Ectodermal cell (in vitro differentiated cells): ENCODE results near the gene TSR1.

Experiments
- H3K27ac ChIP-seq: 2 replicates; pipeline ENCODE4 v1.7.0; 2013; ENCODE audit warnings: mild to moderate bottlenecking, low read depth, low read length; ENCODE audit not compliant: insufficient read depth, poor library complexity, severe bottlenecking
- H3K27me3 ChIP-seq: 2 replicates; pipeline ENCODE4 v1.7.0; 2013; ENCODE audit warnings: mild to moderate bottlenecking, low read length; ENCODE audit not compliant: insufficient read depth, control insufficient read depth, poor library complexity, severe bottlenecking
- H3K36me3 ChIP-seq: one replicate; pipeline ENCODE4 v1.7.0; 2013; ENCODE audit warnings: low read length; ENCODE audit not compliant: control insufficient read depth, insufficient read depth
- H3K4me1 ChIP-seq: one replicate; pipeline ENCODE4 v1.7.0; 2013; ENCODE audit warnings: low read length; ENCODE audit not compliant: control insufficient read depth, insufficient read depth
- H3K4me3 ChIP-seq: 2 replicates; pipeline ENCODE4 v1.7.0; 2013; ENCODE audit warnings: low read depth, low read length, control low read depth; ENCODE audit not compliant: insufficient read depth
- H3K9me3 ChIP-seq: 2 replicates; pipeline ENCODE4 v1.7.0; 2013; ENCODE audit warnings: mild to moderate bottlenecking, low read length, moderate library complexity; ENCODE audit not compliant: control insufficient read depth
- WGBS, 2 experiments: methylation state at CpG; one replicate each; pipeline ENCODE4 v1.1.7; 2013; ENCODE audit warnings: missing lambda C conversion rate in 2 of 2; 5-methylcytosine and 5-hydroxymethylcytosine counted together

The TSR1 gene

GRCh38 chr17:2377659-2378058 is 41.4 kb upstream of the TSR1 start:
- 94 to 98% methylated on average over 10 of the region's 10 CpGs for WGBS, 2 experiments
- Histone ChIP-seq H3K27me3 (no peaks in the 10 kb centered on the region), H3K36me3 (peaks cover 22% of the 10 kb centered on the region), H3K4me1 (peaks cover 7% of the 10 kb centered on the region), H3K27ac (no peak overlapping the region), H3K4me3 (no peak overlapping the region), H3K9me3 (no peaks in the 10 kb centered on the region)

- peaks cover 2% of the 10 kb centered on the region for H3K4me1 ChIP-seq
- no peak overlapping the region for H3K4me3 ChIP-seq
- 93 to 95% methylated on average over 14 of the region's 14 CpGs for whole genome bisulfite sequencing, 2 experiments
- peaks cover 22% of the 10 kb centered on the region for H3K36me3 ChIP-seq
- no peak overlapping the region for H3K27ac ChIP-seq
- no peaks in the 10 kb centered on the region for H3K9me3 ChIP-seq
- no peaks in the 10 kb centered on the region for H3K27me3 ChIP-seq
These were observed 39.9 kb upstream of the TSR1 start for GRCh38 chr17:2376107-2376506.

- Histone ChIP-seq H3K36me3 (peaks cover 22% of the 10 kb centered on the region), H3K9me3 (no peaks in the 10 kb centered on the region), H3K4me3 (no peak overlapping the region), H3K27ac (no peak overlapping the region), H3K27me3 (no peaks in the 10 kb centered on the region), H3K4me1 (no peaks in the 10 kb centered on the region)
- 95 to 96% methylated on average over 19 of the region's 19 CpGs for WGBS, 2 experiments
These were observed 39.1 kb upstream of the TSR1 start for GRCh38 chr17:2375406-2375805.

- Histone ChIP-seq H3K27ac (no peak overlapping the region), H3K27me3 (no peaks in the 10 kb centered on the region), H3K36me3 (peaks cover 22% of the 10 kb centered on the region), H3K4me3 (no peak overlapping the region), H3K4me1 (no peaks in the 10 kb centered on the region), H3K9me3 (no peaks in the 10 kb centered on the region)
- WGBS, 2 experiments = 91% methylated on average over 11 of the region's 11 CpGs
These were observed 38.5 kb upstream of the TSR1 start for GRCh38 chr17:2374549-2375285.

GRCh38 chr17:2373179-2373578 is 36.9 kb upstream of the TSR1 start:
- WGBS, 2 experiments = 96% methylated on average over 18 of the region's 18 CpGs
- Histone ChIP-seq H3K36me3 (peaks cover 16% of the 10 kb centered on the region), H3K27ac (no peak overlapping the region), H3K4me1 (no peaks in the 10 kb centered on the region), H3K4me3 (no peak overlapping the region), H3K9me3 (no peaks in the 10 kb centered on the region), H3K27me3 (no peaks in the 10 kb centered on the region)

GRCh38 chr17:2372681-2373080 is 36.4 kb upstream of the TSR1 start:
- Histone ChIP-seq H3K4me1 (no peaks in the 10 kb centered on the region), H3K9me3 (no peaks in the 10 kb centered on the region), H3K27me3 (no peaks in the 10 kb centered on the region), H3K36me3 (peaks cover 16% of the 10 kb centered on the region), H3K4me3 (no peak overlapping the region), H3K27ac (no peak overlapping the region)
- 94 to 95% methylated on average over 16 of the region's 16 CpGs for whole genome bisulfite sequencing, 2 experiments

GRCh38 chr17:2372180-2372579 is 35.9 kb upstream of the TSR1 start:
- Histone ChIP-seq H3K36me3 (peaks cover 16% of the 10 kb centered on the region), H3K4me3 (no peak overlapping the region), H3K27ac (no peak overlapping the region), H3K9me3 (no peaks in the 10 kb centered on the region), H3K27me3 (no peaks in the 10 kb centered on the region), H3K4me1 (no peaks in the 10 kb centered on the region)
- 96 to 97% methylated on average over 26 of the region's 26 CpGs for WGBS, 2 experiments

- Histone ChIP-seq H3K27ac (no peak overlapping the region), H3K36me3 (peaks cover 10% of the 10 kb centered on the region), H3K9me3 (no peaks in the 10 kb centered on the region), H3K4me3 (no peak overlapping the region), H3K4me1 (no peaks in the 10 kb centered on the region), H3K27me3 (no peaks in the 10 kb centered on the region)
- whole genome bisulfite sequencing, 2 experiments = 95% methylated on average over 30 of the region's 30 CpGs
These were observed 35.2 kb upstream of the TSR1 start for GRCh38 chr17:2371183-2372130.

- Histone ChIP-seq H3K4me1 (no peaks in the 10 kb centered on the region), H3K36me3 (peaks cover 5% of the 10 kb centered on the region), H3K27ac (no peak overlapping the region), H3K9me3 (no peaks in the 10 kb centered on the region), H3K27me3 (no peaks in the 10 kb centered on the region), H3K4me3 (no peak overlapping the region)
- WGBS, 2 experiments = 89 to 91% methylated on average over 11 of the region's 11 CpGs
These were observed 33.9 kb upstream of the TSR1 start for GRCh38 chr17:2370211-2370589.

GRCh38 chr17:2369551-2370210 is 33.4 kb upstream of the TSR1 start:
- H3K27me3 ChIP-seq = no peaks in the 10 kb centered on the region
- 69% methylated on average over 20 of the region's 20 CpGs for WGBS, 2 experiments
- no peaks in the 10 kb centered on the region for H3K9me3 ChIP-seq

More at GRCh38 chr17:2369551-2370210, 33.4 kb upstream of the TSR1 start:
- Histone ChIP-seq H3K27ac (no peak overlapping the region), H3K36me3 (peaks cover 5% of the 10 kb centered on the region), H3K4me1 (no peaks in the 10 kb centered on the region), H3K4me3 (no peak overlapping the region)
